Liver (tissue), 3 donors: ENCODE data around the gene RELT.

Source experiments
- EGR1 ChIP-seq, 2 donors: IDR thresholded peaks; 2 replicates each; pipeline ENCODE4 v1.6.1; 2016 to 2018; ENCODE audit warnings: antibody characterized with exemption in 2 of 2, low read depth in 2 of 2
- RAD21 ChIP-seq, 2 donors: IDR thresholded peaks; 2 replicates each; pipeline ENCODE4 v1.6.1; 2016; ENCODE audit warnings: antibody characterized with exemption in 2 of 2, mild to moderate bottlenecking in 2 of 2
- RXRA ChIP-seq, 2 donors: IDR thresholded peaks; 2 replicates each; pipeline ENCODE4 v1.6.1; 2017 to 2018; ENCODE audit warnings: antibody characterized with exemption in 2 of 2, mild to moderate bottlenecking in 1 of 2
- SP1 ChIP-seq: IDR thresholded peaks from 2 replicates; pipeline ENCODE4 v1.6.1; 2018; ENCODE audit warnings: antibody characterized with exemption, mild to moderate bottlenecking
- TAF1 ChIP-seq: conservative IDR thresholded peaks from 2 replicates; pipeline ENCODE4 v1.6.1; 2016; ENCODE audit warnings: antibody characterized with exemption, mild to moderate bottlenecking
- YY1 ChIP-seq: IDR thresholded peaks from 2 replicates; pipeline ENCODE4 v1.6.1; 2016; ENCODE audit warnings: antibody characterized with exemption, mild to moderate bottlenecking
- TF ChIP-seq, protein P1 (sequence below): fragments of 150-350 bp; IDR thresholded peaks from 2 replicates; pipeline ENCODE4 v1.5.1; 2017; ENCODE audit warnings: improper control_type of control experiment, low read depth, low read length; ENCODE audit not compliant: missing input control
- TF ChIP-seq, protein P2 (sequence below): IDR thresholded peaks from 2 replicates; pipeline ENCODE4 v1.6.1; 2016; ENCODE audit warnings: antibody characterized with exemption
- TF ChIP-seq, protein P3 (sequence below): IDR thresholded peaks from 2 replicates; pipeline ENCODE4 v1.6.1; 2016; ENCODE audit warnings: antibody characterized with exemption
- donor health status: healthy.
- donor health status: healthy.

DNA sequence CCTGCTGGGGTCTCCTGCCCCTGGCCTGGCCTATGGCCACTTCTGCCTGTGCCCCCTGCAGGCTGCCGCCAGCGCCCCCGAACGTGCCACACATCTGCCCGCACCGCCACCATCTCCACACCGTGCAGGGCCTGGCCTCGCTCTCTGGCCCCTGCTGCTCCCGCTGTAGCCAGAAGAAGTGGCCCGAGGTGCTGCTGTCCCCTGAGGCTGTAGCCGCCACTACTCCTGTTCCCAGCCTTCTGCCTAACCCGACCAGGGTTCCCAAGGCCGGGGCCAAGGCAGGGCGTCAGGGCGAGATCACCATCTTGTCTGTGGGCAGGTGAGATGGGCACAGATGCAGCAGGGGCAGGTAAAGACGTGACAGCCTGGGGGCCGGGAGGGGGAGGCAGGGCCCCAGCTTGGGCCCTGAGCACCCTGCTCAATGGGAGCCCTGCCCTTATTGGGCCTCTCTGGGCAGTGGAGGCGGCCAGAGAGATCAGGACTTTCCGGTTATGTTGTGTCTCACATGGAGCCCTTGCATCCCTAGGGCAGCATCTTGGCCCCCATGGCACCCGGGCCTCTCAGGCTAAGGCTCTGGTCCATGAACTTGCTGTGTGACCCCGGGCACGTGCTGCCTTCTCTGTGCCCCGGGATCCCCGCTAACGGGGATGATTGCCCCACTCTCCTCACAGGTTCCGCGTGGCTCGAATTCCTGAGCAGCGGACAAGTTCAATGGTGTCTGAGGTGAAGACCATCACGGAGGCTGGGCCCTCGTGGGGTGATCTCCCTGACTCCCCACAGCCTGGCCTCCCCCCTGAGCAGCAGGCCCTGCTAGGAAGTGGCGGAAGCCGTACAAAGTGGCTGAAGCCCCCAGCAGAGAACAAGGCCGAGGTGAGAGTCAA, 18.5 kb downstream of the RELT start:
- no peak for TF ChIP-seq YY1
- TF ChIP-seq, protein P1, sequence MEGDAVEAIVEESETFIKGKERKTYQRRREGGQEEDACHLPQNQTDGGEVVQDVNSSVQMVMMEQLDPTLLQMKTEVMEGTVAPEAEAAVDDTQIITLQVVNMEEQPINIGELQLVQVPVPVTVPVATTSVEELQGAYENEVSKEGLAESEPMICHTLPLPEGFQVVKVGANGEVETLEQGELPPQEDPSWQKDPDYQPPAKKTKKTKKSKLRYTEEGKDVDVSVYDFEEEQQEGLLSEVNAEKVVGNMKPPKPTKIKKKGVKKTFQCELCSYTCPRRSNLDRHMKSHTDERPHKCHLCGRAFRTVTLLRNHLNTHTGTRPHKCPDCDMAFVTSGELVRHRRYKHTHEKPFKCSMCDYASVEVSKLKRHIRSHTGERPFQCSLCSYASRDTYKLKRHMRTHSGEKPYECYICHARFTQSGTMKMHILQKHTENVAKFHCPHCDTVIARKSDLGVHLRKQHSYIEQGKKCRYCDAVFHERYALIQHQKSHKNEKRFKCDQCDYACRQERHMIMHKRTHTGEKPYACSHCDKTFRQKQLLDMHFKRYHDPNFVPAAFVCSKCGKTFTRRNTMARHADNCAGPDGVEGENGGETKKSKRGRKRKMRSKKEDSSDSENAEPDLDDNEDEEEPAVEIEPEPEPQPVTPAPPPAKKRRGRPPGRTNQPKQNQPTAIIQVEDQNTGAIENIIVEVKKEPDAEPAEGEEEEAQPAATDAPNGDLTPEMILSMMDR, result no peak
- TF ChIP-seq, protein P2, sequence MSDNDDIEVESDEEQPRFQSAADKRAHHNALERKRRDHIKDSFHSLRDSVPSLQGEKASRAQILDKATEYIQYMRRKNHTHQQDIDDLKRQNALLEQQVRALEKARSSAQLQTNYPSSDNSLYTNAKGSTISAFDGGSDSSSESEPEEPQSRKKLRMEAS, result no peak
- no peak for TF ChIP-seq RAD21 (IDR thresholded peaks at IDR 0.05)
- TF ChIP-seq TAF1, result no peak
- no peak for TF ChIP-seq EGR1 (IDR thresholded peaks at IDR 0.05; ENCODE audit: low read depth in 2 of 2)
- no peak for TF ChIP-seq RXRA (IDR thresholded peaks at IDR 0.05)
- TF ChIP-seq SP1, result no peak
- TF ChIP-seq, protein P3, sequence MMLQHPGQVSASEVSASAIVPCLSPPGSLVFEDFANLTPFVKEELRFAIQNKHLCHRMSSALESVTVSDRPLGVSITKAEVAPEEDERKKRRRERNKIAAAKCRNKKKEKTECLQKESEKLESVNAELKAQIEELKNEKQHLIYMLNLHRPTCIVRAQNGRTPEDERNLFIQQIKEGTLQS, result no peak
